Omental fat pad (tissue), 4 donors: Measurements from ENCODE around the gene CXXC1. TPM values are rescaled to one million over a fixed set of nuclear protein-coding genes. Genes with fewer than 3 reads are reported as not detected.
A peak's percentile ranks its signal among the peaks of the same experiment; 100 is the strongest.

Experiments used
- ATAC-seq: fragments of 150-250 bp; one replicate; pipeline ENCODE4 v1.9.1; 2016; ENCODE audit warnings: mild to moderate bottlenecking, moderate library complexity; ENCODE audit not compliant: low FRiP score
- DNase-seq: peaks from one replicate; pipeline ENCODE4 v3.0.0-alpha.2; 2019; ENCODE audit warnings: low spot score
- total RNA-seq, 4 donors: library from RNA; depleted of rRNA; stranded (reverse); fragments of >200 nt; gene quantifications; one replicate each; pipeline ENCODE4 v1.1.0, GENCODE V29; 2016
- TF ChIP-seq, protein P1 (sequence below), 3 donors: fragments of 450-650 bp; IDR thresholded peaks; one replicate each; pipeline ENCODE4 v1.5.1; 2016 to 2017; ENCODE audit warnings: antibody characterized with exemption in 3 of 3, mild to moderate bottlenecking in 3 of 3, moderate library complexity in 2 of 3

CXXC1 gene
- total RNA-seq: 10 to 100 TPM; 29.3 to 66.4 (median 51.6) TPM

DNA sequence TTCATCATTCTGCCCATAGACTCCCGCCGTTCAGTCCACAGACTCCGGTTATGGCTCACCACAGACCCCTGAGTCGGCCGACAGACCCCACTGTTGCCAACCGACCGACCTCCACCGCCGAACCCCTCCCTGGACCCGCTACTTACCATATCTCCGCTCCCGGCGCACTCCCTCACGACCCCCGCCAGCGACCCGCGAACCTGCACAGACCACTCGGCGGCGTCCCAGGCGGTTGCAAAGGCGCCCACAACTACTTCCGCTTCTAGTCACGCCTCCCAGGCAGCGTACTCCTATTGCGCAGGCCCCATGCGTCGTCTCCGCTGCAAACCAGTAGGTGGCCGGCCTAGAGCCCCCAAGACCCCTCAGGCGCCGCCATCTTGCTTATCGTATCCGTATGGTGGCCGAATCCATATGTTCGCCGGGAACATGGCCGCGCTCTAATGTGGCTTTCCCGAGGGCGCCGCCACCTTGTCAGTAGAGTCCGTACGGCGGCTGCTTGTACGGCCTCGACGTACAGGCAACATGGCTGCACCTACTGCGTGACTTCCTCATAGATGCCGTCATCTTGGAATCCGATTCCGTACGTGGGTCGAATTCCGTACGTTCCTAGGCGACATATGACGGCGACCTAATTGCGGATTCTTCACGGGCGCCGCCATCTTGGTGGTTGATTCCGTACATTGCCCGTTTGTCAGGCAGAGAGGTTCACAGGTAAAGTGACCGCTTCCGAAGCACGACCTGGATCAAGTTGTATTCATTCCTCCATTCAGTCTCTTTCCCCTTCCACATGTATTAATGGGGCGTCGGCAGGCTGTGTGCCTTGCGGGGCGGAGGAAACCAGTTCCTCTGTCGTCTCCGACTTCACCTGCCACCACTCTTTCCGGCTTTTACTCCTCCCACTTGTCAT is at the start of gene CXXC1:
Gene CXXC1 (minus strand): TSS at position 252 of the 907 bp plus-strand sequence. CDS start 103 bp downstream, at position 149.
- DNase-seq (peak; percentile 78), ATAC-seq (peak; percentile 96)
- TF ChIP-seq, protein P1, sequence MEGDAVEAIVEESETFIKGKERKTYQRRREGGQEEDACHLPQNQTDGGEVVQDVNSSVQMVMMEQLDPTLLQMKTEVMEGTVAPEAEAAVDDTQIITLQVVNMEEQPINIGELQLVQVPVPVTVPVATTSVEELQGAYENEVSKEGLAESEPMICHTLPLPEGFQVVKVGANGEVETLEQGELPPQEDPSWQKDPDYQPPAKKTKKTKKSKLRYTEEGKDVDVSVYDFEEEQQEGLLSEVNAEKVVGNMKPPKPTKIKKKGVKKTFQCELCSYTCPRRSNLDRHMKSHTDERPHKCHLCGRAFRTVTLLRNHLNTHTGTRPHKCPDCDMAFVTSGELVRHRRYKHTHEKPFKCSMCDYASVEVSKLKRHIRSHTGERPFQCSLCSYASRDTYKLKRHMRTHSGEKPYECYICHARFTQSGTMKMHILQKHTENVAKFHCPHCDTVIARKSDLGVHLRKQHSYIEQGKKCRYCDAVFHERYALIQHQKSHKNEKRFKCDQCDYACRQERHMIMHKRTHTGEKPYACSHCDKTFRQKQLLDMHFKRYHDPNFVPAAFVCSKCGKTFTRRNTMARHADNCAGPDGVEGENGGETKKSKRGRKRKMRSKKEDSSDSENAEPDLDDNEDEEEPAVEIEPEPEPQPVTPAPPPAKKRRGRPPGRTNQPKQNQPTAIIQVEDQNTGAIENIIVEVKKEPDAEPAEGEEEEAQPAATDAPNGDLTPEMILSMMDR (IDR thresholded peaks at IDR 0.05): peak in 1 of 3 donors; percentile 14

DNA sequence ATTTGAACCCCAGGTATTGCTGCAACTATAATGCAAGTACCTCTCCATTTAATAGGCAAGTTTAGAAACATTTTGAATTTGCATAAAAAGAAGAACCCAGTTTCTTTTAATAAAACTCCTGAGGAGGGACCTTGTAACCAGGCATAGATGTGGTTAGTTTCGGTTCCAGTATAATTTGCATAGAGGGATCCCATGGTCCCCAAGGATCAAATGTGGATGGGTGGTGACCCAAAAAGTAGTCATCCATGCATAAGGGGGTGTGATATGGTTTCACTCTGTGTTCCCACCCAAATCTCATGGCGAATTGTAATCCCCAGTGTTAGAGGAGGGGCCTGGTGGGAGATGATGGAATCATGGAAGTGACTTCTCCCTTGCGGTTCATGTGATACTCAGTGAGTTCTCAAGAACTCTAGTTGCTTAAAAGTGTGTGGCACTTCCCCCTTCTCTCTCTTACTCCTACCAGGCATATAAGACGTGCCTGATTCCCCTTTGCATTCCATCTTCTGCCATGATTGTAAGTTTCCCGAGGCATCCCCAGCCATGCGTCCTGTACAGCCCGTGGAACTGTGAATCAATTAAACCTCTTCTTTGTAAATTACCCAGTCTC is 47.2 kb upstream of the CXXC1 start:
- TF ChIP-seq, protein P1 (IDR thresholded peaks at IDR 0.05): no peak
- no peak for ATAC-seq
- no peak for DNase-seq

DNA sequence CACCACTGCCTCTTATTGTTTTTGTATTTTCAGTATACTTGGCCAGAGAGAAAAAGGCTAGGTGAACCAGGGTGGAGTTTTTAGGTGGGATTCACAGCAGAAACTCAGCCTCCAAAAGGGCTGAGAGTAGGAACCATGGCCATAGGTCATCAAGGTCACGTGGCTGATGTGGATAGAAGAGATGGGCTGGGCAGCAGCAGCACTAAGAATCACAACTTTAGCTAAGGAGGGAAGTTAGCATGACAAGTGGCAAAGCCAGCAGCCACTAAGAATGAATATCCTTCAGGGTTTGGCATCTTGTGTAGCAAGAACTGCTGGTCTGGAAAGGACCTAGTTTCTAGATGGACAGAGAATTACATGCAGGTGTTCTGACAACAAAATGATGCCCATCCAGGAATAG is 44.2 kb upstream of the CXXC1 start:
- TF ChIP-seq, protein P1 (IDR thresholded peaks at IDR 0.05): no peak
- DNase-seq (no peak), ATAC-seq (no peak)

DNA sequence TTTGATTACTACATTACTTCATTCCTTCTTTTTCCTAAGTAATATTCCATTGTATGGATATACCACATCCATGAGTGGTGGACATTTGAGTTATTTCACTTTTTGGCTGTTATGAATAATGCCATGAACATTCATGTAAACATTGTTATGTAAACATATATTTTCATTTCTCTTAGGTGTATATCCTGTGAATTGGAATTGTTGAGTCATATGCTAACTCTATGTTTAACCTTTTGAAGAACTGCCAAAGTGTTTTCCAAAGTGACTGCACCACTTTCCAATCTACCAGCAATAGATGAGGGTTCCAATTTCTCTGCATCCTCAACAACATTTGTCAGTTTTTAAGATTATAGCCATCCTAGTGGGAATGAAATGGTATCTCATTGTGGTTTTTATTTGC is 42.7 kb upstream of the CXXC1 start:
- TF ChIP-seq, protein P1 (IDR thresholded peaks at IDR 0.05): no peak
- DNase-seq: no peak
- ATAC-seq: no peak

DNA sequence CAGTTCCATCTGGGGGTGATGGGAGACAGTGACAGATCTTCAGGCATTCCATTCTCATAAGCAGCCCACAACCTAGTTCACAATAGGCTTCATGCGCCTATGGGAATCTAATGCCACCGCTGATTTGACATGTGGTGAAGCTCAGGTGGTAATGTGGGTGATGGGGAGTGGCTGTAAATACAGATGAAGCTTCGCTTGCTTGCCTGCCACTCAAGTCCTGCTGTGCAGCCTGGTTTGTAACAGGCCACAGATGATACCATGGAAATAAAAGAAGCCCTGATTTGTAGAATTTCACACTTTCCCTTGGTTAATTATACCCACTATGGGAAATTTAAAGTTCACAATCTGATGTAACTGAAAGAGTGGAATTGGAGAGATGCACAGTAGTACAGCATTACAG is 40.5 kb upstream of the CXXC1 start:
- ATAC-seq: no peak
- DNase-seq: no peak
- TF ChIP-seq, protein P1 (IDR thresholded peaks at IDR 0.05): no peak

DNA sequence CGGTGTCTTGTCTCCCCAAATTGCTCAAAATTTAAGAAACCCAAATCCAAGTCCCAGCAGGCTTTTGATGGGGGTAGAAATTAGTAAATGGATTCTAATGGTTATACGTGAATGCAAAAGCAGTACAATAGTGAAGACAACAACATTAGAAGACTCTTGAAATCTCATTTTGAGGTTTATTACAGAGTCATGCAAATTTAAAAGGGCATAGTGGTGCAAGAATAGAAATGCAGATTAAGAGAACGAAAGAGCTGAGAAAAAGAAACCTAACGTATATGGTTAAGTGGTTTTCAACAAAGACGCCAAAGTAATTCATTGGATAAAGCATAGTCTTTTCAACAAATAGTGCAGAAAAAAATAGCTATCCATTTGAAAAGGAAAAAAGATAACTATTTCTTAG is 33.2 kb upstream of the CXXC1 start:
- ATAC-seq: no peak
- TF ChIP-seq, protein P1 (IDR thresholded peaks at IDR 0.05): no peak
- no peak for DNase-seq
